H1 (cell line): ENCODE data around the gene SERPINE3. TPM values are rescaled to one million over a fixed set of nuclear protein-coding genes. Genes with fewer than 3 reads are reported as not detected.

ENCODE experiments used
- BCL11A ChIP-seq, 2 experiments: IDR thresholded peaks; one replicate each; pipeline ENCODE4 v1.6.1; 2011; ENCODE audit warnings: low read depth in 2 of 2, low read length in 2 of 2, mild to moderate bottlenecking in 2 of 2
- EP300 ChIP-seq, 2 experiments: IDR thresholded peaks; 1 replicate in 1 of 2; 2 replicates in 1 of 2; pipeline ENCODE4 v1.6.1; 2011 to 2012; ENCODE audit warnings: low read depth in 2 of 2, low read length in 2 of 2, mild to moderate bottlenecking in 2 of 2, borderline replicate concordance in 1 of 2, inconsistent platforms in 1 of 2, moderate library complexity in 1 of 2
- HDAC2 ChIP-seq, 2 experiments: fragments of 300-600 bp in 1 of 2; sonication (generic) in 1 of 2; IDR thresholded peaks; 2 replicates each; pipeline ENCODE4 v1.6.1; 2011 to 2012; ENCODE audit warnings: low read depth in 2 of 2, low read length in 2 of 2, mild to moderate bottlenecking in 2 of 2, moderate library complexity in 2 of 2, borderline replicate concordance in 1 of 2, inconsistent platforms in 1 of 2
- HDAC6 ChIP-seq: IDR thresholded peaks from one replicate; pipeline ENCODE4 v1.7.1; 2012; ENCODE audit warnings: low read depth, mild to moderate bottlenecking, inconsistent platforms, low read length, moderate library complexity
- JUN ChIP-seq: IDR thresholded peaks from 2 replicates; pipeline ENCODE4 v1.6.1; 2011; ENCODE audit warnings: low read depth, mild to moderate bottlenecking, improper control_type of control experiment, low read length
- MAFK ChIP-seq: IDR thresholded peaks from 2 replicates; pipeline ENCODE4 v1.6.1; 2012; ENCODE audit warnings: low read depth, mild to moderate bottlenecking, improper control_type of control experiment, low read length
- NRF1 ChIP-seq: IDR thresholded peaks from 2 replicates; pipeline ENCODE4 v1.6.1; 2011; ENCODE audit warnings: mild to moderate bottlenecking, low read depth, low read length, improper control_type of control experiment
- SIN3A ChIP-seq, 2 experiments: IDR thresholded peaks in 1 of 2; conservative IDR thresholded peaks in 1 of 2; 2 replicates each; pipeline ENCODE4 v1.6.1; 2011 to 2012; ENCODE audit warnings: low read length in 2 of 2, improper control_type of control experiment in 1 of 2, low read depth in 1 of 2, mild to moderate bottlenecking in 1 of 2
- SP1 ChIP-seq: IDR thresholded peaks from 2 replicates; pipeline ENCODE4 v1.6.1; 2011; ENCODE audit warnings: low read depth, low read length
- SP4 ChIP-seq: IDR thresholded peaks from 2 replicates; pipeline ENCODE4 v1.6.1; 2012; ENCODE audit warnings: low read length, inconsistent platforms
- SRF ChIP-seq: IDR thresholded peaks from 2 replicates; pipeline ENCODE4 v1.6.1; 2011; ENCODE audit warnings: mild to moderate bottlenecking, low read depth, low read length, moderate library complexity
- TCF12 ChIP-seq: IDR thresholded peaks from 2 replicates; pipeline ENCODE4 v1.6.1; 2011; ENCODE audit warnings: low read depth, mild to moderate bottlenecking, low read length
- polyA plus RNA-seq, 7 experiments: library from polyadenylated mRNA; depleted of rRNA in 3 of 7; stranded (reverse) in 5 of 7; unstranded in 2 of 7; fragments of >200 nt in 5 of 7; fragments of 200-250 nt in 2 of 7; gene quantifications; 1 replicate in 5 of 7; 2 replicates in 1 of 7; 4 replicates in 1 of 7; pipeline versions ENCODE4 v1.2.1 to v1.2.3, GENCODE V29; 2011 to 2013; ENCODE audit warnings: missing spikeins in 2 of 7, mixed read lengths in 2 of 7
- total RNA-seq: library from RNA; stranded (reverse); fragmentation: NEBNext Ultra II Directional; extraction: Animal tissue kit (Norgen Biotek cat#: 25700); gene quantifications from 2 replicates; pipeline ENCODE4 v1.2.1, GENCODE V29; 2021
- TF ChIP-seq, protein P1 (sequence below), 3 experiments: IDR thresholded peaks; 1 replicate in 2 of 3; 2 replicates in 1 of 3; pipeline versions ENCODE4 v1.5.1 to v1.6.1; 2011; ENCODE audit warnings: low read length in 3 of 3, mild to moderate bottlenecking in 3 of 3, inconsistent platforms in 2 of 3, low read depth in 1 of 3, moderate library complexity in 1 of 3; ENCODE audit not compliant: insufficient read depth in 1 of 3; ENCODE audit errors: control extremely low read depth in 1 of 3

SERPINE3 gene
- total and polyA plus RNA-seq, 2 of the 8 experiments (the other 6 are each of a cell fraction or from before 2014, with no cell fraction given) = 0.34 to 1.0 TPM

DNA sequence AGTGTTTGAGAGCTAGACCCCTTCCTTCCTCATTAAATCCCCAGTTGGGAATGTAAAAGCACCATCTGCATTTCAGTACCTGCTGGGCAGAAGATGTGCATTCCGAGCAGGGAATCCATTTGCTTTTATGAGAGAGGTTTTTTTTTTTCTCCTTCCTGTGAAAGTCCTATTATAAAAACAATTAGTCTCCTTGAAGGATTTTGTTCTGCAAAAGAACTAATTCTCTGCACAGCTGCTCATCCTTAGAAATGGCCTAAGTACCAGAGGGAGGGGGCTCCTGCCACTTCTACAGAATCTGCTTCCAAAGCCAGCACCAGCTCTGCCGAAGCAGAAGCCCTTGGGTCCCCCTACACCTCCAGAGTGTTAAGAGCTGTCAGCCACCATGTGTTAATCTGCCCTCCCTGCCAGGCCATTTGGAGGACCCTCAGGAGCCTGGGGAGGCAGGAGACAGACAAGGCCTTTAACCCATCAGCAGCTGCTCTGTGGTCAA lies 36.4 kb upstream of the SERPINE3 start (continued):
- TF ChIP-seq BCL11A (IDR thresholded peaks at IDR 0.05; ENCODE audit: low read depth in 2 of 2, low read length in 2 of 2) (peak in 1 of 2 experiments; percentile 12), HDAC6 (no peak), HDAC2 (IDR thresholded peaks at IDR 0.05; ENCODE audit: borderline replicate concordance in 1 of 2, low read depth in 2 of 2, low read length in 2 of 2) (peak; percentile 1 to 89; a peak in 1 of 4 replicates), SIN3A (conservative IDR thresholded peaks at IDR 0.05 in 1 of 2, IDR thresholded peaks at IDR 0.05 in 1 of 2; ENCODE audit: low read depth in 1 of 2, low read length in 2 of 2) (peak; percentile 38 to 76; a peak in 1 of 4 replicates), TCF12 (0 out of 2 replicates have a peak, but pooled peaks have one; percentile 40), EP300 (IDR thresholded peaks at IDR 0.05; ENCODE audit: borderline replicate concordance in 1 of 2, low read depth in 2 of 2, low read length in 2 of 2) (peak in 1 of 2 experiments; percentile 65; a peak in 1 of 3 replicates), SP1 (peak; percentile 29; the same call in 1 of the 2 replicates), SP4 (no peak), SRF (no peak), JUN (no peak), NRF1 (no peak), MAFK (no peak)
- TF ChIP-seq, protein P1, sequence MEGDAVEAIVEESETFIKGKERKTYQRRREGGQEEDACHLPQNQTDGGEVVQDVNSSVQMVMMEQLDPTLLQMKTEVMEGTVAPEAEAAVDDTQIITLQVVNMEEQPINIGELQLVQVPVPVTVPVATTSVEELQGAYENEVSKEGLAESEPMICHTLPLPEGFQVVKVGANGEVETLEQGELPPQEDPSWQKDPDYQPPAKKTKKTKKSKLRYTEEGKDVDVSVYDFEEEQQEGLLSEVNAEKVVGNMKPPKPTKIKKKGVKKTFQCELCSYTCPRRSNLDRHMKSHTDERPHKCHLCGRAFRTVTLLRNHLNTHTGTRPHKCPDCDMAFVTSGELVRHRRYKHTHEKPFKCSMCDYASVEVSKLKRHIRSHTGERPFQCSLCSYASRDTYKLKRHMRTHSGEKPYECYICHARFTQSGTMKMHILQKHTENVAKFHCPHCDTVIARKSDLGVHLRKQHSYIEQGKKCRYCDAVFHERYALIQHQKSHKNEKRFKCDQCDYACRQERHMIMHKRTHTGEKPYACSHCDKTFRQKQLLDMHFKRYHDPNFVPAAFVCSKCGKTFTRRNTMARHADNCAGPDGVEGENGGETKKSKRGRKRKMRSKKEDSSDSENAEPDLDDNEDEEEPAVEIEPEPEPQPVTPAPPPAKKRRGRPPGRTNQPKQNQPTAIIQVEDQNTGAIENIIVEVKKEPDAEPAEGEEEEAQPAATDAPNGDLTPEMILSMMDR (IDR thresholded peaks at IDR 0.05; ENCODE audit: control extremely low read depth in 1 of 3, insufficient read depth in 1 of 3, low read depth in 1 of 3, low read length in 3 of 3) = no peak
